GM19193 (cell line): ENCODE data around the gene TCF25.

Experiments
- POLR2A ChIP-seq: IDR thresholded peaks from 4 replicates; pipeline ENCODE4 v1.6.1; 2011; ENCODE audit not compliant: insufficient read depth, insufficient read length; ENCODE audit errors: extremely low read depth

TCF25 gene, protein sequence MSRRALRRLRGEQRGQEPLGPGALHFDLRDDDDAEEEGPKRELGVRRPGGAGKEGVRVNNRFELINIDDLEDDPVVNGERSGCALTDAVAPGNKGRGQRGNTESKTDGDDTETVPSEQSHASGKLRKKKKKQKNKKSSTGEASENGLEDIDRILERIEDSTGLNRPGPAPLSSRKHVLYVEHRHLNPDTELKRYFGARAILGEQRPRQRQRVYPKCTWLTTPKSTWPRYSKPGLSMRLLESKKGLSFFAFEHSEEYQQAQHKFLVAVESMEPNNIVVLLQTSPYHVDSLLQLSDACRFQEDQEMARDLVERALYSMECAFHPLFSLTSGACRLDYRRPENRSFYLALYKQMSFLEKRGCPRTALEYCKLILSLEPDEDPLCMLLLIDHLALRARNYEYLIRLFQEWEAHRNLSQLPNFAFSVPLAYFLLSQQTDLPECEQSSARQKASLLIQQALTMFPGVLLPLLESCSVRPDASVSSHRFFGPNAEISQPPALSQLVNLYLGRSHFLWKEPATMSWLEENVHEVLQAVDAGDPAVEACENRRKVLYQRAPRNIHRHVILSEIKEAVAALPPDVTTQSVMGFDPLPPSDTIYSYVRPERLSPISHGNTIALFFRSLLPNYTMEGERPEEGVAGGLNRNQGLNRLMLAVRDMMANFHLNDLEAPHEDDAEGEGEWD

GRCh38 chr16:89873109-89873971 is at the start of gene TCF25:
TSS of gene TCF25 (plus strand) at chr16:89873592. CDS start at chr16:89873668, 76 bp downstream.
- TF ChIP-seq POLR2A = peak; percentile 91

DNA sequence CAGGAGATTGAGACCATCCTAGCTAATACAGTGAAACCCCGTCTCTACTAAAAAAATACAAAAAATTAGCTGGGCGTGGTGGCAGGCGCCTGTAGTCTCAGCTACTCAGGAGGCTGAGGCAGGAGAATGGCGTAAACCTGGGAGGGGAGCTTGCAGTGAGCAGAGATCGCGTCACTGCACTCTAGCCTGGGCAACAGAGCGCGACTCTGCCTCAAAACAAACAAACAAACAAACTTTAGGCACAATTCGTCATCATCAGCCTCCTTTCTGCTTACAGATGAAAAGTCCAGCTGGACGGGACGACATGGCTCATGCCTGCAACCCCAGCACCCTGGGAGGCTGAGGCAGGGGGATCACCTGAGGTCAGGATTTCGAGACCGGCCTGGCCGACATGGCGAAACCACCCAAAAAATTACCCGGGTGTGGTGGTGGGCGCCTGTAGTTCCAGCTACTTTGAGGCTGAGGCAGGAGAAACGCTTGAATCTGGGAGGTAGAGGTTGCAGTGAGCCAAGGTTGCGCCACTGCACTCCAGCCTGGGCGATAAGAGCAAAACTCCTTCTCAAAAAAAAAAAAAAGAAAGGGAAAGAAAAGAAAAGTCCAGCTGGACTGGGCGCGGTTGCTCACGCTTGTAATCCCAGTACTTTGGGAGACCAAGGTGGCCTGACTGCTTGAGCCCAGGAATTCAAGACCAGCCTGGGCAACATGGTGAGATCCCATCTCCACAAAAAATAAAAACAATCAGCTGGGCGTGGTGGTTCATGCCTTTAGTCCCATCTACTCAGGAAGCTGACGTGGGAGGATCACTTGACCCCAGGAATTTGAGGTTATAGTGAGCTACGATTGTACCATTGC is 46.6 kb upstream of the TCF25 start:
- no peak for TF ChIP-seq POLR2A

GRCh38 chr16:89827383-89828198 is 45.8 kb upstream of the TCF25 start:
- no peak for TF ChIP-seq POLR2A

GRCh38 chr16:89828199-89828869 is 45.1 kb upstream of the TCF25 start, which contains the start of gene SPIRE2:
TSS of gene SPIRE2 (plus strand) at chr16:89828475. CDS start at chr16:89828551, 76 bp downstream.
- TF ChIP-seq POLR2A = no peak

DNA sequence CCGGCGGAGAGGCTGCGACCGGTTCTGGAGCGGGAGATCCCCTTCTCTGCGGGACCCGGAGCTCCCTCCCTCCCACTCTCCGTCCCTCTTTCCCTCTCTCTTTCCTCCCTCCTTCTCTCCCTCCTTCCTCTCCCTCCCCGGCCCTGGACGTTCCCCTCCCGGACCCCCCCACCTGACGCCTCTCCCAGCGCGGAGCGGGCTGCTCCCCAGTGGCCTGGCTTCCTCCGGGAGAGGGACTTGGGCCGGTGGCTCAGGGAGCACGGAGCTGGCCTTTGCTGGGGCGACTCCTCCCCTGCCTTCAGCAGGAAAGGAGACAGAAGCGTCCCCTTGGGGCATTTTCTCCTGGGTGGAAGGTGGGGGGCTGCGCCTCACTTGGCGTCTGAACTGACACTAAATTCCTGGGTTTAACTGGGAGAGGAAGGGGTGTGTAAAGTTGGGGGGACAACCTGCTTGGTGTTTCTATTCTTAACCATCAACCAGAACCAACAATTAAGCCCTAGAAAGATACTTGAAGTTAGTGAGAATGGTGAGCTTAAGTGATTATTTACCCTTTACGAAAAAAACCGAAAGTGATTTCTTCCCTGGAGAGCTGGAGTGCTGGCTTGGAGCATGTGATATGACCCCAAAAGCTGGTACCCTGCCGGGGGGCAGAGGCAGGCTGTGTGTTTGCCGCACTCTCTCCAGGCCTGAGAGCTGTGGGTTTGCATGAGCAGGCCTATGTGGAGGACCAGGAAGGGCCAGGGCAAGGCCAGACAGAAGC is 44.3 kb upstream of the TCF25 start:
- TF ChIP-seq POLR2A = no peak

GRCh38 chr16:89829630-89830437 is 43.6 kb upstream of the TCF25 start:
- no peak for TF ChIP-seq POLR2A

DNA sequence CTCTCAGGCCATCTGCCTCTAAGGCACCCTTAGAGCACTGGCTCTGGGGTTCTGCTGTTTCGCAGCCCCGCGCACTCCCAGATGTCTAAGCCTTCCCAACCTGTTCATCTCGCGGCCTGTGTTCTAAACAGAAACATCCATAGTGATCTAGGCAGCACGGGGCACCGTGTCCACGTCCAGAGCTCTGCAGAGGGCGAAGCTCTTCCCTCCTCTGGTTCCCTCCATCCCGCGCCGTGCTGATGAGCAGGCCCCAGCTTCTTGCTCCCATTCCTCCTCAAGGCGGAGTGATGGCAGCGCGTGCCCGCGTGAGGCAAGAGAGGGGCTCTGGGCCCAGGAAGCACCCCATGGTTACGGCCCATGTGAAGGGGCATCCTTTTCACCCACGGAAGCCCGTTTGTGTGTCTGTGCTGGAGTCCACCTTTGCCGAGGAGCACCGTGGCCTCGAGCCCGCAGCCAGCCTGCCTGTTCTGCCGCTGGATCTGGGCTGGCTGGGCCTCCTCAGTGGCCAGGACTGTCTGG is 41.5 kb upstream of the TCF25 start:
- no peak for TF ChIP-seq POLR2A

DNA sequence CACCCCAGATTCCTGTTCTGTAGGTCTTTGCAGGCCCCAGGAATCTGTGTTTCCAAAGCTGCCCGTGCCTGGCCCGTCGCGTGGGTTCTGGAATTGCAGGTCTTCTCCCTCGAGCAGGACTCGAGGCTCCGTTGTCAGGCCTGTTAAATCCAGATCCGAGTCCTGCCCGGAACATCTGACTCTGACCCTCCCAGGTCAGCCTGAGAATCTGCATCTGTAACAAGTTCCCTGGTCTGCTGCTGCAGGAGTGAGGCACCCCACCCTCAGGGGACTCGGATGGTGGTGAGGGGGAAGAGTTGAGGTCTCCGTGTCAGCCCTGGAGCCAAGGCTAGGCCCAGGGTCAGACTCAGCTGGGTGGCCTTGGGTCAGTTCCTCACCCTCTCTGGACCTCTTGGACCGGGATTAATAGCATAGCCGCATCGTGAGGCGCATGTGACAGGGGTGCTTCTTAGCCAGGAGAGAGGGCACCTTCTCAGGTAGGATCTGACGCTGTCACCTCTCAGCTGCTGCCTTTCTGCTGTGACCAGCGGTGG is 36.3 kb upstream of the TCF25 start:
- no peak for TF ChIP-seq POLR2A

DNA sequence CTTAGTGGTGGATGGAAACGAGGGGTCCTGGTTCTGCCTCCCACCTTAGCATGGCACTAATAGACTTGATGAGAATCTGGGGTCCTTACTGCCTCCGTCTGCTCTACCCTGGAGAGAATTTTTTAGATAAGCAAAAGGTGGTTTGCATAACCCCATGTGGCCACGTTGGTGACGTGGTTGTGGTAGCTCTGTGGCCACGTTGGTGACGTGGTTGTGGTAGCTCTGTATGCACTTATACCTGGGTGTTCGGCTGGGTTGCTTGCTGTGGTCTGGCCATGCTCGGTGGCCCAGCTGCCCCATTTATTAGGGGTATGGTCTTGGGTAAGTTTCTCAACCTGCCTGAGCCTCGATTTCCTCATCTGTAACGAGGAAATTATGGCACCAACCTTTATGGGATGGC is 32.1 kb upstream of the TCF25 start:
- no peak for TF ChIP-seq POLR2A

- no peak for TF ChIP-seq POLR2A
Observed at GRCh38 chr16:89842471-89843408, 30.7 kb upstream of the TCF25 start.
